Smooth muscle cell (in vitro differentiated cells): Measurements from ENCODE around the gene TMEM198. TPM values are rescaled to one million over a fixed set of nuclear protein-coding genes. Genes with fewer than 3 reads are reported as not detected.

Experiments used
- DNase-seq: peaks from one replicate; lab custom pipeline; 2025; ENCODE audit not compliant: unreplicated experiment; lab: John Stamatoyannopoulos, UW
- H2AFZ ChIP-seq: fragments of 200-600 bp; sonication (generic); 2 replicates; pipeline ENCODE4 v1.6.0; 2016; ENCODE audit warnings: antibody characterized with exemption, low read depth, mild to moderate bottlenecking
- H3F3A ChIP-seq: fragments of 200-600 bp; sonication (generic); 2 replicates; pipeline ENCODE4 v1.6.0; 2017; ENCODE audit warnings: antibody characterized with exemption, low read depth
- H3K27ac ChIP-seq: fragments of 200-600 bp; sonication (generic); 2 replicates; pipeline ENCODE4 v1.5.1; 2016; ENCODE audit warnings: low read depth, mild to moderate bottlenecking
- H3K27me3 ChIP-seq: fragments of 200-600 bp; sonication (generic); 2 replicates; pipeline ENCODE4 v1.6.1; 2016; ENCODE audit warnings: low read depth, mild to moderate bottlenecking
- H3K36me3 ChIP-seq: fragments of 200-600 bp; sonication (generic); 2 replicates; pipeline ENCODE4 v1.5.1; 2016; ENCODE audit warnings: low read depth
- H3K4me1 ChIP-seq: fragments of 200-600 bp; sonication (generic); 2 replicates; pipeline ENCODE4 v1.5.1; 2016; ENCODE audit warnings: low read depth
- H3K4me2 ChIP-seq: fragments of 200-600 bp; sonication (generic); 2 replicates; pipeline ENCODE4 v1.6.0; 2016; ENCODE audit warnings: mild to moderate bottlenecking
- H3K4me3 ChIP-seq: fragments of 200-600 bp; sonication (generic); 2 replicates; pipeline ENCODE4 v1.5.1; 2016; ENCODE audit warnings: mild to moderate bottlenecking
- H3K79me2 ChIP-seq: fragments of 200-600 bp; sonication (generic); 2 replicates; pipeline ENCODE4 v1.6.0; 2016; ENCODE audit warnings: low read depth, mild to moderate bottlenecking
- H3K9ac ChIP-seq: fragments of 200-600 bp; sonication (generic); 2 replicates; pipeline ENCODE4 v1.6.0; 2016; ENCODE audit warnings: low read depth
- H3K9me3 ChIP-seq: fragments of 200-600 bp; sonication (generic); replicated peaks from 2 replicates; pipeline ENCODE4 v1.5.1; 2016; ENCODE audit warnings: low read depth
- H4K20me1 ChIP-seq: fragments of 200-600 bp; sonication (generic); 2 replicates; pipeline ENCODE4 v1.6.0; 2016; ENCODE audit warnings: low read depth
- CTCF ChIP-seq: fragments of 200-600 bp; sonication (generic); IDR thresholded peaks from 2 replicates; pipeline ENCODE4 v1.5.1; 2017; ENCODE audit warnings: borderline replicate concordance, mild to moderate bottlenecking, antibody characterized with exemption; ENCODE audit not compliant: insufficient read depth, poor library complexity, severe bottlenecking
- WGBS: methylation state at CpG from one replicate; pipeline ENCODE4 v1.1.7; 2016; ENCODE audit warnings: low lambda C conversion rate; 5-methylcytosine and 5-hydroxymethylcytosine counted together
- polyA plus RNA-seq: library from polyadenylated mRNA; unstranded; fragments of >200 nt; fragmentation: Nextera tagmentation; extraction: Ambion mirVana; gene quantifications from 2 replicates; pipeline ENCODE4 v1.2.1, GENCODE V29; 2016
- total RNA-seq: library from RNA; depleted of rRNA; stranded (reverse); fragments of >200 nt; gene quantifications from 2 replicates; pipeline ENCODE4 v1.2.3, GENCODE V29; 2014

TMEM198 gene
- total and polyA plus RNA-seq, 2 experiments from 2014 or later: 3.3 to 6.9 TPM

- Histone ChIP-seq H3K9ac (no peak overlapping the region), H4K20me1 (no peaks in the 10 kb centered on the region), H3K27ac (no peak overlapping the region), H3K27me3 (no peaks in the 10 kb centered on the region), H3K36me3 (no peaks in the 10 kb centered on the region), H3F3A (no peaks in the 10 kb centered on the region), H3K9me3 (no peaks in the 10 kb centered on the region), H3K79me2 (no peaks in the 10 kb centered on the region), H3K4me2 (no peak overlapping the region), H2AFZ (no peak overlapping the region), H3K4me3 (no peak overlapping the region), H3K4me1 (peaks cover 7% of the 10 kb centered on the region)
- no peak for DNase-seq
- TF ChIP-seq CTCF: no peak
- WGBS: 89% methylated on average over 20 of the region's 20 CpGs
These were observed 12.0 kb upstream of the TMEM198 start for GRCh38 chr2:219531639-219532377.

DNA sequence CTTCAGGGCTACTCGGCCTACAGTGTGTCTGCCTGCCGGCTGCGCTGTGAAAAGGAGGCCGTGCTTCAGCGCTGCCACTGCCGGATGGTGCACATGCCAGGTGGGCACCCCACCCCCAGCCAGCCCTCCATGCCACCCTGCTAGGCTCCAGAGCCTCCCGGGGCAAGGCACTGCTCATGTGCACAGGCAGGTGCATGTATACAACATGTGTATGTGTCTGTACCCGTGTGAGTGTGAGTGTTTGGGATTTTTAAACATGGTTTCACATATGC, 11.5 kb upstream of the TMEM198 start:
- TF ChIP-seq CTCF: no peak
- peaks cover 2% of the 10 kb centered on the region for H3K4me1 ChIP-seq
- H3K36me3 ChIP-seq: no peaks in the 10 kb centered on the region
- H3K27ac ChIP-seq: no peak overlapping the region
- WGBS: 85% methylated on average over 8 of the region's 8 CpGs
- H3K79me2 ChIP-seq: no peaks in the 10 kb centered on the region
- no peaks in the 10 kb centered on the region for H3K27me3 ChIP-seq
- no peaks in the 10 kb centered on the region for H3K9me3 ChIP-seq
- no peak overlapping the region for H3K9ac ChIP-seq
- H2AFZ ChIP-seq: no peak overlapping the region
- H3K4me2 ChIP-seq: no peak overlapping the region
- no peaks in the 10 kb centered on the region for H3F3A ChIP-seq
- H3K4me3 ChIP-seq: no peak overlapping the region
- DNase-seq: no peak
- no peaks in the 10 kb centered on the region for H4K20me1 ChIP-seq

- 86% methylated on average over 6 of the region's 6 CpGs for WGBS
- Histone ChIP-seq H3K36me3 (no peaks in the 10 kb centered on the region), H3F3A (no peaks in the 10 kb centered on the region), H2AFZ (no peak overlapping the region), H3K9me3 (no peaks in the 10 kb centered on the region), H3K4me1 (peaks cover 4% of the 10 kb centered on the region), H3K4me3 (no peak overlapping the region), H3K27me3 (no peaks in the 10 kb centered on the region), H3K4me2 (no peak overlapping the region), H4K20me1 (peaks cover 14% of the 10 kb centered on the region), H3K9ac (no peak overlapping the region), H3K27ac (no peak overlapping the region), H3K79me2 (no peaks in the 10 kb centered on the region)
- no peak for TF ChIP-seq CTCF
- DNase-seq: no peak
These were observed 9.7 kb upstream of the TMEM198 start for GRCh38 chr2:219533930-219534661.
